Mesothelial cell of epicardium (in vitro differentiated cells): ENCODE data around the gene HPCAL1. TPM values are rescaled to one million over a fixed set of nuclear protein-coding genes. Genes with fewer than 3 reads are reported as not detected.
"Not testable (repeated sequence)": the region's sequence is repeated elsewhere in the genome, so short reads cannot be mapped to it uniquely, and the experiment has no call there.

ENCODE experiments used
- DNase-seq, 2 experiments: peaks; one replicate each; pipeline ENCODE4 v3.0.0; 2021; ENCODE audit warnings: low spot score in 2 of 2; ENCODE audit not compliant: unreplicated experiment in 2 of 2
- H3K27ac Mint-ChIP-seq: 2 replicates; pipeline ENCODE4 v1.8.0; 2021; ENCODE audit warnings: mixed read lengths
- H3K27me3 Mint-ChIP-seq: 2 replicates; pipeline ENCODE4 v1.8.0; 2021; ENCODE audit warnings: low read depth, mixed read lengths
- H3K36me3 Mint-ChIP-seq: 2 replicates; pipeline ENCODE4 v1.8.0; 2021; ENCODE audit warnings: mixed read lengths
- H3K4me1 Mint-ChIP-seq: 2 replicates; pipeline ENCODE4 v1.8.0; 2021; ENCODE audit warnings: mixed read lengths
- H3K4me3 Mint-ChIP-seq: 2 replicates; pipeline ENCODE4 v1.8.0; 2021; ENCODE audit warnings: mild to moderate bottlenecking, moderate library complexity, mixed read lengths
- H3K9me3 Mint-ChIP-seq: 2 replicates; pipeline ENCODE4 v1.8.0; 2021; ENCODE audit warnings: mixed read lengths
- CTCF ChIP-seq: fragments of 200-600 bp; sonication (generic); IDR thresholded peaks from one replicate; pipeline ENCODE4 v1.5.0; 2021; ENCODE audit warnings: antibody characterized with exemption; ENCODE audit not compliant: unreplicated experiment
- total RNA-seq: library from RNA; stranded (reverse); gene quantifications from 3 replicates; pipeline ENCODE4 v1.2.1, GENCODE V29; 2021

The HPCAL1 gene
- total RNA-seq, 1 donor from 2014 or later, result 17.5 TPM

- no peak overlapping the region for H3K27ac Mint-ChIP-seq
- H3K27me3 Mint-ChIP-seq, result no peaks in the 10 kb centered on the region
- DNase-seq, result no peak
- no peak overlapping the region for H3K4me3 Mint-ChIP-seq
- H3K36me3 Mint-ChIP-seq, result peaks cover 33% of the 10 kb centered on the region
- no peak for TF ChIP-seq CTCF
- peaks cover 20% of the 10 kb centered on the region for H3K4me1 Mint-ChIP-seq
- no peaks in the 10 kb centered on the region for H3K9me3 Mint-ChIP-seq
Measured at GRCh38 chr2:10441948-10442347, 139.2 kb downstream of the HPCAL1 start.

GRCh38 chr2:10442469-10443126 lies 139.9 kb downstream of the HPCAL1 start:
- H3K9me3 Mint-ChIP-seq, H3K27me3 Mint-ChIP-seq, DNase-seq, H3K4me3 Mint-ChIP-seq, H3K27ac Mint-ChIP-seq: not testable (repeated sequence)
- peaks cover 25% of the 10 kb centered on the region for H3K4me1 Mint-ChIP-seq
- peaks cover 33% of the 10 kb centered on the region for H3K36me3 Mint-ChIP-seq

- H3K27ac Mint-ChIP-seq, result no peak overlapping the region
- no peaks in the 10 kb centered on the region for H3K9me3 Mint-ChIP-seq
- H3K27me3 Mint-ChIP-seq, result no peaks in the 10 kb centered on the region
- H3K36me3 Mint-ChIP-seq, result peaks cover 33% of the 10 kb centered on the region
- H3K4me3 Mint-ChIP-seq, result no peak overlapping the region
- no peak for TF ChIP-seq CTCF
- peaks cover 28% of the 10 kb centered on the region for H3K4me1 Mint-ChIP-seq
- no peak for DNase-seq
Measured at GRCh38 chr2:10444463-10444862, 141.8 kb downstream of the HPCAL1 start.

GRCh38 chr2:10446631-10447030 lies 143.9 kb downstream of the HPCAL1 start:
- H3K27ac Mint-ChIP-seq, result peak overlapping the region; percentile 59
- H3K4me1 Mint-ChIP-seq, result peaks cover 28% of the 10 kb centered on the region
- peak overlapping the region; percentile 80 for H3K4me3 Mint-ChIP-seq
- TF ChIP-seq CTCF, result no peak
- peaks cover 24% of the 10 kb centered on the region for H3K36me3 Mint-ChIP-seq
- no peaks in the 10 kb centered on the region for H3K27me3 Mint-ChIP-seq
- no peaks in the 10 kb centered on the region for H3K9me3 Mint-ChIP-seq
- no peak for DNase-seq

GRCh38 chr2:10447300-10447894 lies 144.7 kb downstream of the HPCAL1 start:
- peaks cover 17% of the 10 kb centered on the region for H3K36me3 Mint-ChIP-seq
- no peak for DNase-seq
- no peak for TF ChIP-seq CTCF
- no peaks in the 10 kb centered on the region for H3K9me3 Mint-ChIP-seq
- H3K4me3 Mint-ChIP-seq, result peak overlapping the region; percentile 80
- no peaks in the 10 kb centered on the region for H3K27me3 Mint-ChIP-seq
- H3K4me1 Mint-ChIP-seq, result peaks cover 29% of the 10 kb centered on the region
- H3K27ac Mint-ChIP-seq, result peak overlapping the region; percentile 92

GRCh38 chr2:10447895-10448575 lies 145.3 kb downstream of the HPCAL1 start, which contains the start of gene ODC1:
Gene ODC1, minus strand, starts transcription at chr2:10448327. Its CDS starts 3,295 bp downstream, at chr2:10445032.
- TF ChIP-seq CTCF, result no peak
- Mint-ChIP-seq H3K9me3 (no peaks in the 10 kb centered on the region), H3K36me3 (peaks cover 15% of the 10 kb centered on the region), H3K4me3 (peak within 1 kb of the TSS; percentile 80), H3K27ac (peak within 1 kb of the TSS; percentile 92), H3K4me1 (peaks cover 30% of the 10 kb centered on the region), H3K27me3 (no peaks in the 10 kb centered on the region)
- DNase-seq, result peak; percentile 92 to 96
